NCI-H146 (cell line): Measurements from ENCODE around the gene M6PR.
A peak's percentile ranks its signal among the peaks of the same experiment; 100 is the strongest.
"Not testable (repeated sequence)": the region's sequence is repeated elsewhere in the genome, so short reads cannot be mapped to it uniquely, and the experiment has no call there.

Source experiments
- DNase-seq: peaks from one replicate; lab custom pipeline; 2025; lab: John Stamatoyannopoulos, UW

The M6PR gene

GRCh38 chr12:8950702-8951478 lies 1.4 kb upstream of the M6PR start:
- DNase-seq = no peak

GRCh38 chr12:8950221-8950527 lies 729 bp upstream of the M6PR start:
- no peak for DNase-seq

- peak; percentile 24 for DNase-seq
Observed at GRCh38 chr12:8948701-8949341, 624 bp downstream of the M6PR start.

- no peak for DNase-seq
Observed at GRCh38 chr12:8947737-8948136, 1.7 kb downstream of the M6PR start.

- no peak for DNase-seq
Observed at GRCh38 chr12:8946733-8947132, 2.7 kb downstream of the M6PR start.

- DNase-seq = no peak
Observed at GRCh38 chr12:8943565-8944186, 5.8 kb downstream of the M6PR start.

GRCh38 chr12:8941691-8942478 lies 7.6 kb downstream of the M6PR start:
- DNase-seq = no peak

GRCh38 chr12:8937842-8938442 lies 11.5 kb downstream of the M6PR start:
- not testable (repeated sequence) for DNase-seq

GRCh38 chr12:8936735-8937134 lies 12.7 kb downstream of the M6PR start:
- DNase-seq = no peak

GRCh38 chr12:8934080-8934479 lies 15.4 kb downstream of the M6PR start:
- DNase-seq = not testable (repeated sequence)

GRCh38 chr12:8932464-8932863 lies 17.0 kb downstream of the M6PR start:
- not testable (repeated sequence) for DNase-seq

- not testable (repeated sequence) for DNase-seq
Observed at GRCh38 chr12:8930655-8931323, 18.7 kb downstream of the M6PR start.

- DNase-seq = no peak
Observed at GRCh38 chr12:8922544-8922943, 26.9 kb downstream of the M6PR start.

- not testable (repeated sequence) for DNase-seq
Observed at GRCh38 chr12:8919643-8920042, 29.8 kb downstream of the M6PR start.

- no peak for DNase-seq
Observed at GRCh38 chr12:8917751-8918150, 31.7 kb downstream of the M6PR start.

- no peak for DNase-seq
Observed at GRCh38 chr12:8917031-8917430, 32.4 kb downstream of the M6PR start.

- no peak for DNase-seq
Observed at GRCh38 chr12:8916154-8916553, 33.3 kb downstream of the M6PR start.

- DNase-seq = peak; percentile 92
Observed at GRCh38 chr12:8914716-8915526, 34.5 kb downstream of the M6PR start.

GRCh38 chr12:8914033-8914715 lies 35.3 kb downstream of the M6PR start, which contains the start of gene PHC1:
PHC1 (plus strand) TSS chr12:8914509; CDS start chr12:8917678, 3,169 bp downstream.
- DNase-seq = peak; percentile 97

GRCh38 chr12:8913702-8914032 lies 35.8 kb downstream of the M6PR start:
- no peak for DNase-seq
